ENCODE measurements around the gene ILKAP. TPM values are rescaled to one million over a fixed set of nuclear protein-coding genes. Genes with fewer than 3 reads are reported as not detected.

ILKAP gene
- total RNA-seq, 6 experiments from 2014 or later, result 27.3 to 34.3 (median 28.6) TPM

- no peak for DNase-seq
- Mint-ChIP-seq H3K4me3 (no peak overlapping the region), H3K27ac (no peak overlapping the region), H3K27me3 (ENCODE audit: insufficient read depth) (peaks cover 4% of the 10 kb centered on the region), H3K36me3 (ENCODE audit: low read depth) (no peaks in the 10 kb centered on the region), H3K9me3 (no peaks in the 10 kb centered on the region), H3K4me1 (ENCODE audit: low read depth) (no peaks in the 10 kb centered on the region)
- TF ChIP-seq CTCF (IDR thresholded peaks at IDR 0.05), result no peak
Observed at GRCh38 chr2:238130696-238131628, 72.5 kb downstream of the ILKAP start.

- no peak overlapping the region for H3K27ac Mint-ChIP-seq
- peaks cover 4% of the 10 kb centered on the region for H3K27me3 Mint-ChIP-seq (ENCODE audit: insufficient read depth)
- H3K9me3 Mint-ChIP-seq, result no peaks in the 10 kb centered on the region
- no peaks in the 10 kb centered on the region for H3K36me3 Mint-ChIP-seq (ENCODE audit: low read depth)
- H3K4me3 Mint-ChIP-seq, result no peak overlapping the region
- DNase-seq, result no peak
- TF ChIP-seq CTCF (IDR thresholded peaks at IDR 0.05), result no peak
- H3K4me1 Mint-ChIP-seq (ENCODE audit: low read depth), result no peaks in the 10 kb centered on the region
Observed at GRCh38 chr2:238130111-238130695, 73.3 kb downstream of the ILKAP start.

GRCh38 chr2:238129166-238130010, 74.1 kb downstream of the ILKAP start:
- Mint-ChIP-seq H3K27ac (no peak overlapping the region), H3K36me3 (ENCODE audit: low read depth) (no peaks in the 10 kb centered on the region), H3K9me3 (no peaks in the 10 kb centered on the region), H3K4me3 (no peak overlapping the region), H3K27me3 (ENCODE audit: insufficient read depth) (no peaks in the 10 kb centered on the region; the same call in none of the 2 replicates), H3K4me1 (ENCODE audit: low read depth) (no peaks in the 10 kb centered on the region)
- DNase-seq, result no peak
- no peak for TF ChIP-seq CTCF (IDR thresholded peaks at IDR 0.05)

GRCh38 chr2:238128534-238129001, 74.9 kb downstream of the ILKAP start:
- no peak for DNase-seq
- no peak for TF ChIP-seq CTCF (IDR thresholded peaks at IDR 0.05)
- no peaks in the 10 kb centered on the region for H3K36me3 Mint-ChIP-seq (ENCODE audit: low read depth)
- H3K27me3 Mint-ChIP-seq (ENCODE audit: insufficient read depth), result peaks cover 1% of the 10 kb centered on the region
- H3K9me3 Mint-ChIP-seq, result no peaks in the 10 kb centered on the region
- no peak overlapping the region for H3K4me3 Mint-ChIP-seq
- no peak overlapping the region for H3K27ac Mint-ChIP-seq
- no peaks in the 10 kb centered on the region for H3K4me1 Mint-ChIP-seq (ENCODE audit: low read depth)

GRCh38 chr2:238128061-238128440, 75.4 kb downstream of the ILKAP start:
- Mint-ChIP-seq H3K27ac (no peak overlapping the region), H3K4me1 (ENCODE audit: low read depth) (no peaks in the 10 kb centered on the region), H3K9me3 (no peaks in the 10 kb centered on the region), H3K4me3 (no peak overlapping the region; the same call in 1 of the 2 replicates), H3K36me3 (ENCODE audit: low read depth) (no peaks in the 10 kb centered on the region), H3K27me3 (ENCODE audit: insufficient read depth) (peaks cover 1% of the 10 kb centered on the region)
- DNase-seq, result no peak
- no peak for TF ChIP-seq CTCF (IDR thresholded peaks at IDR 0.05)

Measured in HFFc6 (cell line).